Liver (tissue), 3 donors: ENCODE data around the gene DHX35.

Source experiments
- CTCF ChIP-seq: fragments of 150-350 bp; IDR thresholded peaks from 2 replicates; pipeline ENCODE4 v1.5.1; 2017; ENCODE audit warnings: improper control_type of control experiment, low read depth, low read length; ENCODE audit not compliant: missing input control
- FOXA2 ChIP-seq: IDR thresholded peaks from 2 replicates; pipeline ENCODE4 v1.6.1; 2016; ENCODE audit warnings: antibody characterized with exemption
- MAX ChIP-seq: IDR thresholded peaks from 2 replicates; pipeline ENCODE4 v1.6.1; 2016; ENCODE audit warnings: antibody characterized with exemption
- RAD21 ChIP-seq, 2 donors: IDR thresholded peaks; 2 replicates each; pipeline ENCODE4 v1.6.1; 2016; ENCODE audit warnings: antibody characterized with exemption in 2 of 2, mild to moderate bottlenecking in 2 of 2
- REST ChIP-seq: IDR thresholded peaks from 2 replicates; pipeline ENCODE4 v1.6.1; 2016; ENCODE audit warnings: antibody characterized with exemption, mild to moderate bottlenecking
- YY1 ChIP-seq: IDR thresholded peaks from 2 replicates; pipeline ENCODE4 v1.6.1; 2016; ENCODE audit warnings: antibody characterized with exemption, mild to moderate bottlenecking
- donor health status: healthy.
- donor health status: healthy.

- no peak for TF ChIP-seq CTCF
- no peak for TF ChIP-seq MAX
- no peak for TF ChIP-seq YY1
- TF ChIP-seq RAD21 (IDR thresholded peaks at IDR 0.05) = no peak
- no peak for TF ChIP-seq FOXA2
- no peak for TF ChIP-seq REST
These were observed 22.9 kb downstream of the DHX35 start for GRCh38 chr20:38985060-38985459.
